B cell (primary cell): Measurements from ENCODE around the gene PUS10.

Experiments used
- CTCF ChIP-seq: fragments of 200-600 bp; IDR thresholded peaks from one replicate; pipeline ENCODE4 v1.8.0; 2022; ENCODE audit warnings: antibody characterized with exemption, mild to moderate bottlenecking
- EZH2 ChIP-seq: IDR thresholded peaks from 2 replicates; pipeline ENCODE4 v1.6.1; 2012; ENCODE audit warnings: borderline replicate concordance, low read depth, mild to moderate bottlenecking, moderate library complexity, low read length; ENCODE audit not compliant: insufficient read depth, poor library complexity, severe bottlenecking

DNA sequence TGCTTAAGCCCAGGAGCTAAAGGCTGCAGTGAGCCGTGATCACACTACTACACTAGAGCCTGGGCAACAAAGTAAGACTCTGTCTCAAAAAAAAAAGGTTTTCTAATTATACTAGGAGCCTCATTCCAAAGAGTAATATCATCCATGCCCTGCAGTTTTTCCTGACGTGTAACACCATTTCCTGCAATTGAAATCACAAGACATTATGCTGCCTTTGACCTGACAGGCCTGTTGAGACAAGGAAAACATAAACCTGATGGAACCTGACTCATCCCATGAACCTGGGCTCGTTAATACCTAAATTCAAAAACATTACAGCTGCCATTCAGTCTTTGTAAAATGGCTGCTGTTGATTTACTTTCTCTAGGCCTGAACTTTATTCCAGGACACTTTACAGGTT lies 59.3 kb downstream of the PUS10 start:
- TF ChIP-seq CTCF: no peak
- TF ChIP-seq EZH2: no peak
